GM19328 (cell line): Measurements from ENCODE around the gene MYO5C.

Experiments used
- ATAC-seq: cut with Tn5 transposase; IDR thresholded peaks from one replicate; pipeline ENCODE4 v1.9.1; 2021; ENCODE audit warnings: mild to moderate bottlenecking, moderate library complexity; ENCODE audit not compliant: unreplicated experiment

Gene MYO5C

DNA sequence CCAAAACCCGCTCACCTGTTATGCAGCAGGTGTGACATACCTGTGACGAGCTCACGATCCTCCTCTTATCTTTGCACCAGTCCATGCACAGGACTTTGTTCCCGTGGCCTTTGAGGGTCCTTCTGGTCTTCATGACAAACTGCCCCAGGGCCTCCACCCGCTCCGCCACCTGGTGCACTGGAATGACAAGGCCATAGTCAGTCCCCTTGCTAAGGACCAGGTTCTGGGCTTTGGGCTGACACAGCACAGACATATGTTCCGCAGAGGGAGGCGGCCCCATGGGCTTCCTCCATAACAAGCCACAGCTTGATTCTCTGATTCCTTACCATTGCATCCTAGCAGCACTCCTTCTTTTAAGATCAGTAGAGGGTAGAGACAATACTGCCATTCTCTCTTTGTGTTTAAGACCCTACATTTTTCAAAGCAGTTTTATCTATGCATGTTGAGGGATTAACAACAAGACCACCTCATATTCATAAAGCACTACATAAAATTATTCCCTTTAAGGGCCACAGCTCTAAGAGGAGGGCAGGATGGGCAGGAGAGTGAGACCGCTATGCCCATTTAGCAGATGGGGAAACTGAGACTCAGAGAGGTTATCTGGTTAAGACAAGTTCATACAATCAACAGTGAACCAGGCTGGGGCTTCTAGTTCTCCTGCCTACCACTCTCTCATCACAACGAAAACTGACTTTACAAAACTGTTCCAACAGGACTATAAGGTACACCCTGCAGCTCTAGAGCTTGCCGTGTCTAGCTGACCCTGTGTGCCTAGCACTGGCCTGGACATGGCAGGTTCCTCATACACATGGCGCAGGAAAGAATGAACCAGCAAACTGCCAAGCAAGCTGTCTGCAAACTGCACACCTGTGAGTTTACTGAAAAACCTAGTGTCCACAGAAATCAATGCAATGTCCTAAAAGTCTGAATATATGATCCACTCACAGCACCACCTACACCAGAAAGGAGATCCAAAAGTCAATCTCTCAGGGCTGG, 141.4 kb downstream of the MYO5C start:
- ATAC-seq: no peak

- no peak for ATAC-seq
These were observed 144.3 kb downstream of the MYO5C start for GRCh38 chr15:52151353-52151752.

- no peak for ATAC-seq
These were observed 144.7 kb downstream of the MYO5C start for GRCh38 chr15:52150871-52151270.

DNA sequence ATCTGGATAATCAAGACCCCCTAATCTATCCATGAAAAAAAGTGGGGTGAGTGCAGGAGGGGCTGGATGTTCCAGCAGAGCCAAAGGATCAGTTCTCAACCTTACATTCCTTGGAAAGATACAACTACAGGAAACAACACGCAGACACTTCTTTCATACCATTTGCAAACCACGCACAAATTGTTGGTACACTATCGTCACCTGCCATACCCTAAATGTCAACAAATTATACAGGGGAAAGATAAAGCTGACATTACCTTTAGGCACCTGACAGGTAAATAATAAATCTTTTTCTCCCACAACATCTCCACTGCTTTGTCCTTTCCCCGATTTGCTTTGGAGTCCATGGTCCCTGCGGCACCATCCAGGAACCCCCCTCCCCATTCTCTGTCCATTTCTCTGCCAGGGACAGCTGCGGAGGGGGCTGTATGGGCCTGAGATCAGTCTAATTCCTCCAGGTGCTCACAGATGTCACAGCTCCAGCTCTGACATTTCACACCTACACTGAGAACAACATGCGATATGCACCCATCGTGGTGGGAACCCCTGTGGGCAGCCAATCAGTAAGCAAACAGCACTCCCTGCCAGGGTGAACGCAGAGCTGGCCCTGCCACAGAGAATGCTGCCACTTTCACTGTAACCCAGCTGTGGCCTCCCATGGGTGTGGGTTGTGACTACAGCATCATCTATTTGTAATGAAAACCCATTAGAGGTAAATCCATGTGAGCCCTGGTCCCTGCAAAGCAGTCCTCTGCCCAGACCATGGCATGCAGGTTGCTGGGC, 145.4 kb downstream of the MYO5C start:
- no peak for ATAC-seq

- ATAC-seq: no peak
These were observed 147.2 kb downstream of the MYO5C start for GRCh38 chr15:52148403-52148802.

DNA sequence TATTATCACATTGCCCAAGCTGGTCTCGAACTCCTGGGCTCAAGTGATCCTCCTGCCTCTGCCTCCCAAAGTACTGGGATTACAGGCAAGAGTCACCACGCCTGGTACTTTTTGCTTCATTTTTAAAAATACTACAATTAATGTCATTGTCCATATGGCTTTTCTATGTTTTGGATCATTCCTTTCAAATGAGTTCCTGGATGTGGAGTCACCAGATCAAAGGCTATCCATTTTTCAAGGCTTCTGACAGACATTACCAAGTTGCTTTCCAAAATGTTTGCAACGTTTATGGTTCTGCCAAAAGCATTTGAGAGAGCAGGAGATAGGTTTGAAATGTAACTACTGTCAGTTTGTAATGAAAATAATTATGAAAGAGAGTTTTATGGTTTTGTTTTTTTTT, 148.8 kb downstream of the MYO5C start:
- no peak for ATAC-seq

DNA sequence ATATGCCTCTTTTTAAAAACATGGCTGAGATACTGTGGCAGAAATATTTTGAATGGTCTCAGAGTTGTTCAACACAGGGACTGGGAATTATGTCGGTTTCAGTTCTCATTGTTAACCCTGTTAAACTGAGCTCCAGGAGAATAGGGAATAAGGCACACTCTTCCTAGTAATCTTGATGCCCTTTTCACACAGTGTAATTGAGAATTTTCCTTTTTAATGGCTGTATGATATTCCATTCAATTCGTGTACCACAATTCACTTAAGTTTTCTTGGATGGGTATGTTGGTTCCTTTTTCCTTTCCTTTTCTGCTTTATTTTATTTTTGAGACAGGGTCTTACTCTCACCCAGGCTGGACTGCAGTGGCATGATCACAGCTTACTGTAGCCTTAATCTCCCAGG, 149.3 kb downstream of the MYO5C start:
- no peak for ATAC-seq

- ATAC-seq: no peak
These were observed 150.9 kb downstream of the MYO5C start for GRCh38 chr15:52144656-52145178.

DNA sequence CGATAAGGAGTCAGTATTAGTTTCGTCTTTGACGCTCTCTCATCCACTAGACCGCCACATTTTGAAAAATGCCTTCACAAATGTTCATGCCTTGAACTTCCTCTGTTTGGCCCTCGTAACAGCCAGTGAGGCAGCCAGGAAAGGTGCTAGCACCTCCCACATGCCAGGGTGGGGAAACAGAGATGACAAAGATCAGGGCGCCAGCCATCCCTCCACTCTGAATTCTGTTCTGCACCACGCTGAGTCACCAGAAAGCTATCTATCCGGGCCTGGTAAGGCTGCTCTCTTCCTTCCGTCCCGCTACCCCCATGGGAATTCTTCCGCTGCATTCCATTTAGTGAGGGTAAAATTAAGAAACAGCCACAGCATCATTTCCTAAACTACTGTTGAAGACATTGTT, 151.7 kb downstream of the MYO5C start:
- ATAC-seq: no peak
